ENCODE data around the gene HOXA6.

The HOXA6 gene

DNA sequence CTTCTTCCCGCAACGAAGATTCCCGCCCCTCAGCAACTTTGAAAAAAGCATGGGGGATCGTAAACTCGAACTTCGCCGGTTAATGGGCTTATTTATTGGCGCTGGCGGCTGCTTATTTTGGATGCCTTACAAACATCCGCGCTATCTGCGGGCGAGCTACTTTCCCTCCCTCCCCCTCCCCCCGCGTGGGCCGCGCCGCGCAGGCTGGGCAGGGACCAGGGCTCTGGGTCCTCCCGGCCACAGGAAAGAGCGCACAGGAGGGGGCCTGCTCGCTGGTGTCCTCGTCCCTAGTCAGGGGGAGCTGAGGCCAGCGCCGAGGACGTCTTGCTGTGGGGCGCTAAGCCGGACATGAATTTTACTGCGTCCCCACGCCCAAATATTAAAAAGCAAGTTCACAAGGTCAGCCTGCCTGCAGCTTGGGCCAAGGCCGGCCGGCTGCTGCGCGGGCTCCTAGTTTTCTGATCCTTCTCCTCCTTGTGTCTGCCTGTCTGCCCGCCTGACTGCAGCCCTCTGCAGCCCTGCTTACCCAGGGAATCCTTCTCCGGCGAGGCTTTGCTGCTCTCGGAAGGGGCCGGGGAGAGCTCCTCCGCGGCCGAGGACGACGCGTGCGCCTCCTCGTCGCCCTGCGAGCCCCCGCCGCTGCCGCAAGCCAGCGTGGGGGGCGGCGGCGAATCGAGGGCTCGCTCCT lies 25.4 kb upstream of the HOXA6 start:
- DNase-seq, result no peak

DNA sequence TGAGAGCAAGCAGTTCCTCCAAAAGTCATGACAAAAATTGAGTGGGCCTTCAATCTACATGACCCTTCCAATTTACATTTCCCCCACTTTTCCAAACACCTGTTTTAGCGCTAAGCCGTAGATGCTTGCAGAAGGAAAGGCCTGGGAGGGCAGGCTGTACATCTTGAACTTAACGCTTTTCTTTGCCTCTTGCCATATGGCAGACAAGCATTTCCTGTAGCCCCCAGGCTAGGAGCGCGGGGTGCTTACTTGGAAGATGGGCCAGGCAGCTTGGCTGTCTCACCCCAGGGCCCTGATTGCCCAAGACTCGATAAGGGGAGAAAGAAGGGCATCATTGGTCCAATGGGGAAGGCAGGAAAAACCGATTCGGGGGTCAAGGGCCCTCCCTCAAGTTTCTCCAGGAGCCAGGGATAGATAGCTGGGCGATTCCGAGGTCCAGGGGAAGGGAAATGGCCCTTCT lies 24.8 kb upstream of the HOXA6 start:
- DNase-seq, result no peak

DNA sequence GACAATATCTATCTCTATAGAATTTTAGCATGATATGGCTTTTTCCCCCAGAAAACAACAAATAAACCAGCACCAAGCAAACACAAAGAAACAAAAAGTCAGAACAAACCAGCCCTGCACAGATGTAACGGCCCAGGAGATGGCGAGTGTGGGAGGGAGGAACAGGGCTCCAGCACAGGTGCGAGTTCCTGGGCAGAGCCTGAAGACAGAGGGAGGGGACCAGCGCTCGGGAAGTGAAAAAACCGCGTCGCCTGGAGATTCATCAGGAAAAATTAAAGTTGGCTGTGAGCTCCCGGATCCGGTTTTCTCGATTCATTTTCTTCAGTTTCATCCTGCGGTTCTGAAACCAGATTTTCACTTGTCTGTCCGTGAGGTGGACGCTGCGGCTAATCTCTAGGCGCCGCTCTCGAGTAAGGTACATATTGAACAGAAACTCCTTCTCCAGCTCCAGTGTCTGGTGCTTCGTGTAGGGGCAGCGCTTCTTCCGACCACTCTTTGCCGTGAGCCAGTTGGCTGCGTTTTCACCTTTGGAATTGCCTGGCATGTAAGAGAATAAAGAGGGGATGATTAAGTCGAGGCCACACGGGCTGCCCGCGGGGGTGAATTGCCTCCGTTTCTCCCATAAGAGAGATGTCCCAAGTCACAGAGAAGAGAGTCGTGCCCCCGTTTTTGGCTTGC lies 24.2 kb upstream of the HOXA6 start:
- DNase-seq, result no peak

DNA sequence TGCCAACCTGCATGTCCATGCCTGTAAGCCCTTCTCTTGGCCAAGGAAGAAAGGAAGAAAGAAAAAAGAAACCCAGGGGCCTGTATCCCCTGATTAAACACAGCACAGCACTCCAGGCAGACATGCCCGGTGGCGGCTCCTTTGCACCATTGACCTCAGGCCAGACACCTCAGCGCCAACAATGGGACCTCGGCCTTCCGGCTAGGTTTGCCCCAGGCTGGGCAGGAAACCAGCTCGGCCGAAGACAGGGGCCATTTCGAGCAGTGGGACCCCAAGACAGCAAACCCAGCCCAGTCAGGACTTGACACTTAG lies 23.7 kb upstream of the HOXA6 start:
- DNase-seq, result no peak

DNA sequence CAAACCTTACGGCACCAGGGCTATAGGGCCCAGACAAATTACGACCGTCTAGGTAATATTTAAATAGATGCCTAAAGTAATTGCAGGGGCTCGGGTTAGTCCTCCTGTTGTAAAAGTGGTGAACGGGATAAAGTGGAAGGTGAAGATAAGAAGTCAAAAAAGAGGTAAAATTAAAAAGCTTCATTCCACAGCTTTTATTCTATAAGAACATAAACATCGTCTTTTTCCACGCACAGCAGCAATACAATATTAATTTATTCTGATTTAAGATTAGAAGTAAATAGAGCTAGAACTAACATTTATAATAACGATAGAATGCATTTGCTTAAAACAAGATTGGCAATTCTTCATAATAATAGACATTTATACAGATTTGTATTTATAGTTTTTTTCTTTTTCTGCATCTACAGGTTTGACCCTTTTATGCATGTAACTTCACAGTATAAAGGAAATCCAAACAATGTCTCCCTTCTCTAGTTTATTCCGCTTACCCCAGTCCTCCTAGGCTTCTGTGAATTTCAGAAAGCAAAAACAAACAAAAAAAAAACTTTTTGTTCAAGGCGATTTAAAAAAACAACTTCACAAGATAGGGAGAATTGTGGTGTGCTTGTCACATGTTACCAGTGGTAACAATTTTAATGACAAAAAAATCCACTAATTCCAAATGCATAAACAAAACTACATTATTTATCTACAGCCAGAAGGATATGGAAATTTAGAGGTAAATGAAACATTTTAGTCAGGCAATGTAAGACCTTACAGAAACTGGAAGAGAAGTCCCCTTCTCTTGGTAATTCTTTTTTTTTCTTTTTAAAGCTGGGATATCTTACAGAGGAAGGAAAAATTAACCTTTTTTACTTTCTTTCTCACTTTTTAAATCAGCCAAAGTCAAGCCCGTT lies 23.1 kb upstream of the HOXA6 start:
- no peak for DNase-seq

DNA sequence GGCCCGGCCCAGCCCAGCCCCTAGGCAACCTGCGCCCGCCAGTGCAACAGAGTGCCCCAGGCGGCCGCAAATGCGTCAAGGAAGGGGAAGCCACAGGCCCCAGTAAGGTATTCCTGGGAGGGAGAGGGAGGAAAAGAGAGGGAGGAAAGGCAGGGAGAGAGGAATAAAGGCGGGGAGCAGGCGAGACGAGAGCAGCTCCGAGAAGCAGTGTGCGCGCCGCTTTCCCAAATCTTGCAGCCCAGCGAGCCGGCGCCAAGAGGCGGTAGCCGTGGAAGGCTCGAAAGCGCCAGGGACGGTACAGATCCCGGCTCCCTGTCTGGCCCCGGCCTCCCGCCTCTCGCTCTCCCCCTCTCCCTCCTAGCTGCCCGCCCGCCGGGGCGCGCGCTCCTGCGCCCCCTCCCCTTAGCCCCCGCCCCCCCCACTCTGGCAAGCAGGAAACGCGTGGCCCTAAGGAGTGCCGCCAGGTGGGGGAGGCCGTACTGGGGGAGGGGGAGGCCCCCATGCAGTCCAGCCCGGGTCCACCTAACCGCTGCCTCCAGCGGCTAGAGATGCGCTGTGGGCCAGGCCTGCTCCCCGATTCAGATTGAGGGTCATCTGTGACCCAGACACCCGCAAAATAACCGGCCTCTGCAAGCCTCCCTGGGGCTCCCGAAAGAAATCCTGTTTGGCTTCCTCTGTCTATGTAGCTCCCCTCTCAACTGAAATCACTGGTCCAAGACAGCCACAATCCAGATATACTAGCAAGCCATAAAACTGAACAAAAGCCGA lies 22.3 kb upstream of the HOXA6 start:
- DNase-seq, result no peak

DNA sequence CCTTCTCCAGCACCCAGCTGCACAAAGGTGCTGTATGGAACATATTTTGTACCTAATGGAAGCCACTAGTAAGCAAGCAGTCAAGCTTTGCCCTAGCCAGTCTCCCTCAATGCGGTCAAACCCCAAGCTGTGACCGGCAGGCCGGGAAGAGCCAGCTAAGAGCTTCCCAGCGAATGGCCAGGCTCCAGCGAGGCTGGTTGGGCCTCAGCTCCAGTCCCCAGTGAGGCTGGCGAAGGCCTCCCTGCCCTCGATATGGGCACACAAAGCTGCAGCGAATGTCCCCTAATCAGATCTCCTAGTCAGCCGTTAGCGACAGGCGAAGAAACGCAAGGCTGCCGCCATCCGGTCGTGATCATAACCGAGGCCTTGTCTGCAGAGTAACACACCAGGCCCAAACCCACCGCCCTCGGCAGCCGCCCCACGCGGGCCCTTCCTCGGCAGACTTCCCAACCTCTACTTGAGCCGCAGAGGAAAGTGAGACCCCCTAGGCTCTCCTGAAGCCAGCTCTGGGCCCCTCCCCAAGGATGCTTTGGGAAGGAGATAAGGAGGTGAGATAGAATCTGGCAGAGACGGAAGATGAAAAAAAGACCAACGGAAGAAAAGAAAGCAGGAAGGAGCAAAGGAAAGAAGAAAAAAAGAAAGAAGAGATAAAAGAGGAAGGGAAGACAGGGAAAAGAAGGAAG lies 20.8 kb upstream of the HOXA6 start:
- no peak for DNase-seq

DNA sequence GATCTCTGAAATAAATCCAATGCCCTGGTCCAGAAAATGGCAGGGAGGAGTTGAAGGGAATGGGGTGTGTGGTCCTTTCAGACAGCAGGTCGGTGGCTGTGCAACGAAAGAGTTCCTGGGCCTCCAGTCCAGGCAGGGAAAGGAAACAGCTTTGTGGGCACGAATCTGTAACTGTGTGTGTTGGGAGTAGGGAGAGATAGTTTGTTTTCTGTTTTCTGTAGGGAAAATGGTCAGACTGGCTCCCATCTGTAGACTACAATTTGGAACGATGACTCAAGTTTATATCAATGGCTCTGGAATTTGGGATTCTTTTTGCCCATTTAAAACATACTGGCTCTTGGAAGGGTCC lies 20.3 kb upstream of the HOXA6 start:
- DNase-seq, result no peak

DNA sequence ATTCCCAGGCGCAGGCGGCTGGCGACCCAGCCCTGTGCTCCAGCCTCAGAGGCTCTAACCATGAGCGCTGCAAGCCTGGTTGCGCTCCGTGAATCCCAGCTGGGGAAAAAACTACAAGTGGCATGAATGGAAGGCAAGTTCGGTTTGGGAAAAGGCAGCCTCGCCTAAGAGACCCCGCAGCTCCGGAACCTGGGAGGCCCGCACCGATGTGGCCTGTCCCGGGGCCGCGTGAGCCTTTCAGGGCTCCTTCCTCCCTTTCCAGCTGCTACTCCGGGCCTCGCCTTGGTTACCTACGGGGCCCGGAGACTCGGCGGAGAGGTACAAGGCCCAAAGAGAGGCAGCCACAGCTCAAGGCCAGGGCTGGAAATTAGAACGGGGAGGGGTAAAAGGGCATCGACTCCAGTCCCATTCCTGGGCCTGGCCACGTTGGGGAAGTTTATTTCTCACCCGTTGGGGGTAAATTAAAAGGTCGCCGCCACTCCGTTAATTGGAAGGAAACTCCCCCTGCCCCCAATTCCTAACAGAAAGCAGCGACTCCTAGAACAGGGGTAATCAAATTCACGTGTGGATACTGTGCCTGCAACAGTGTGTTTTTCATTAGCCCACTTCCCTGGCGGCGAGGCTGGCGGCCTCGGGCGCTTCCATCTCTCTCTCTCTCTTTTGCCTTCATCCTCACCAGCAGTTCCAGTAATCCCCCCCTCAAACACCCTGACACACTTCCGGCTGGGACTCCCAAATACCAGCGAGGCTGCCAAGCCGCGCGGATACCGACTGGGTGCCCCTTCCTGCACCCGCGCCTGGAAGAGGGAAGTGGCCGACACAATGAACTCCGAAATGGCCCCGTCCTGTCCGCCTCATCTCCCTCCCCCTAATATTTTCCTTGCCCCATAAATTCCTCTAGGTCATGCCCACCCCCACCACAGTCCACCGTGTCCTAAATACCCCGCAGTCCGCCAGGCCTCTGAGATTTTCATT lies 19.2 kb upstream of the HOXA6 start:
- no peak for DNase-seq

DNA sequence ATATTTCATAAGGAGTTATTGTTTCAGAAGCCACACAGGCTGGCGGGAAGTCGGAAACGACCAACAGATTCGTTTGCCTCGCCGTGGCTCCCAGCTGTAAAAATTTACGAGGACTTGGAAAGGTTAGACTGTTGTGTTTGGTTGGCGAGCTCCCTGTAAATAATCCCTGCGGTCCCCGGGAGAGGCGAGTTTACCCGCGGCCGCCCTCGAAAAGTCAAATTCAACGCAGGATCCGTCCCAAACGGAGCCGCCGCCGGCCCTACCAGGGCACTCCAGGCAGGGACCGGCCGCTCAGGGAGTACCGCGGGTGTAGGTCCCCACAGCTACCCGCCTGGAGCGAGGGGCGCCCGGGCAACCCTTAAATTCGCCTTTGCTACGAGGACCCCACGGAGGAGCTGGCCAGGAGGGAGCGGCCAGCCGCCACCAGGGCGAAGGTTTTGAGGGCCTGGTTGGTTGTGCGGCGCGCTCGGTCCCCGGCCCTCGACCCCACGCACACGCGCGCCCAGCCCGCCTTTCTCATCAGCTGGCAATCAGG lies 18.5 kb upstream of the HOXA6 start:
- DNase-seq, result no peak

DNA sequence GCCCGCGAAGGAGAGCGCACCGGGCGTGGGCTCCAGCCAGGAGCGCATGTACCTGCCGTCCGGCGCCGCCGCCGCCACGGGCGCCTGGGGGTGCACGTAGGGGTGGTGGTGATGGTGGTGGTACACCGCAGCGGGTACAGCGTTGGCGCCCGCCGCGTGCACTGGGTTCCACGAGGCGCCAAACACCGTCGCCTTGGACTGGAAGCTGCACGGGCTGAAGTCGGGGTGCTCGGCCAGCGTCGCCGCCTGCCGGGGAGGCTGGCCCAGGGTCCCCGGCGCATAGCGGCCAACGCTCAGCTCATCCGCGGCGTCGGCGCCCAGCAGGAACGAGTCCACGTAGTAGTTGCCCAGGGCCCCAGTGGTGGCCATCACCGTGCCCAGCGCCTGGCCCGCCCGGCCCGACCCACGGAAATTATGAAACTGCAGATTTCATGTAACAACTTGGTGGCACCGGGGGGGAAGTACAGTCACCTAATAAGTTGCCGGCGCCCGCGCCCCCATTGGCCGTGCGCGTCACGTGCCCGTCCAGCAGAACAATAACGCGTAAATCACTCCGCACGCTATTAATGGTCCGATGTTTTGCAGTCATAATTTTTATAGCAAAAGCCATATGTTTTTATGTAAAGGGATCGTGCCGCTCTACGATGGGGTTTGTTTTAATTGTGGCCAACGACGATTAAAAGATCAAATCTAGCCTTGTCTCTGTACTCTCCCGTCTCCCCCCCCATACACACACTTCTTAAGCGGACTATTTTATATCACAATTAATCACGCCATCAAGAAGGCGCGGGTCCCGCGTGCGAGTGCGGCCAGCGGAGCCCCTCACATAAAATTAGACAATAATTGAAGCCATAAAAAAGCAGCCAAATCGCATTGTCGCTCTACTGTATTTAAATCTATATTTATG lies 17.8 kb upstream of the HOXA6 start, which contains the start of gene HOXA9:
TSS of gene HOXA9 (minus strand) at position 449 of the 907 bp plus-strand sequence. CDS start at position 369, 80 bp downstream.
- DNase-seq, result no peak

DNA sequence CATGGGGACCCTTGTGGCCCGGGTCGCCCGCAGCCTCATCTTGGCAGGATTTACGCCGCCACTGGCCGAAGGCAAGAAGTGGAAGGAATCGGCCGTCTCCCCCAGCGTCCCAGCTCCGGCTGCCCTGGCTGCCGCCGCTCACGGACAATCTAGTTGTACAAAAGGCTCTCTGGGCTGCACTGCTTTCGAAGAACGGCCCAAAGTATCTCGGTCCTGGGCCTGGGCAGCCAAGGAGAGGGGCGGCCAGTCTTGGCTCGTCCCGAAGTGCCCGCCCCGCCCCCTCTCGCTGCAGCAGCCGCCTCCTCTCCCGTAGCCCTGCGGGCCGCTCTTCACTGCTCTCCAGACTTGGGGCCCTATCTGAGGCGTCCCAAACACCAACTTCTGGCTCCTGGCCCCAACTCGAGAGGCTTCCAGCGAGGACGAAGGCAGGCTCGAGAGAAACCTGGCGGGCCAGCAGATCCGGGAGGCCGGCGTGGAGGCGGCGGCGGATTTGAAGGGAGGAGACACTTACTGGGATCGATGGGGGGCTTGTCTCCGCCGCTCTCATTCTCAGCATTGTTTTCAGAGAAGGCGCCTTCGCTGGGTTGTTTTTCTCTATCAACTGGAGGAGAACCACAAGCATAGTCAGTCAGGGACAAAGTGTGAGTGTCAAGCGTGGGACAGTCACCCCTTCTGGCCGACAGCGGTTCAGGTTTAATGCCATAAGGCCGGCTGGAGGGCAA lies 17.0 kb upstream of the HOXA6 start:
- DNase-seq, result no peak

DNA sequence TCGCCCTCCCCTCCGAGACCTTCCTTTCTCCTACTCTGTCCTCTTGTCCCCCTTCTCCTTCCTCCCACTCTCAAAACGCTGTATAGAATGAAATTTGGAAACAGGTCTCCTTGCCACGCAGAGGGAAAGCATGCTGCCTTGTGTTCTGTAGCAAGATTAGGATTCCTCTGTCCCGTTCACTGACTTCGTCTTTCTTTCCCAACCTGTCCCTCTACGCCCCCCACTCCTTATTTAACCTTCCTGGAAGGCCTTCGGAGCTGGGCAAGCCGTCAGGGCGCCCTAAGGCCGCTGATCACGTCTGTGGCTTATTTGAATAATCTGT lies 16.4 kb upstream of the HOXA6 start:
- no peak for DNase-seq

DNA sequence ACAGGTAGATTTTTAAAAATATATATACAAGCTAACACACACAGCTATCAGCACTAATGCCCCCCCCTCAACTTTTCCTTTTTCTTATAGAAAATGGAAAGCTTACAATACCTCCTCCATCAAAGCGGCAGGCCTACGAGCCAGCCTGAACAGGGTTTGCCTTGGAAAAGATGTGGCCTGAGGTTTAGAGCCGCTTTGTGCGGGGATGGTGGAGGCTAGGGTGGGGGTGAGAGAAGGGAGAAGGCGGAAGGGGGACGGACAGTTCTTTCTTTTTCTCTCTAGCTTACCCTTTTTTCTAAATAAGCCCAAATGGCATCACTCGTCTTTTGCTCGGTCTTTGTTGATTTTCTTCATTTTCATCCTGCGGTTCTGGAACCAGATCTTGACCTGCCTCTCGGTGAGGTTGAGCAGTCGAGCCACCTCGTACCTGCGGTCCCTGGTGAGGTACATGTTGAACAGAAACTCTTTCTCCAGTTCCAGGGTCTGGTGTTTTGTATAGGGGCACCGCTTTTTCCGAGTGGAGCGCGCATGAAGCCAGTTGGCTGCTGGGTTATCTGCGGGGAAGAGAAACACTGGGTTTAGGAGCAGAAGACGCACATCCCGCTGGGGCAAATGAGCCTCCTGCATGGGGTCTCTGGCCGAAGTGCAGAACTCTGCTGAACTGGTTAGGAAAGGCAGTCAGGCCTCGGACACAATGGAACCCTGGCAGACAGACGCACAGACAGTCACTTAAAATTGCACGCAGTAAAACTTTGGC lies 15.9 kb upstream of the HOXA6 start:
- no peak for DNase-seq

DNA sequence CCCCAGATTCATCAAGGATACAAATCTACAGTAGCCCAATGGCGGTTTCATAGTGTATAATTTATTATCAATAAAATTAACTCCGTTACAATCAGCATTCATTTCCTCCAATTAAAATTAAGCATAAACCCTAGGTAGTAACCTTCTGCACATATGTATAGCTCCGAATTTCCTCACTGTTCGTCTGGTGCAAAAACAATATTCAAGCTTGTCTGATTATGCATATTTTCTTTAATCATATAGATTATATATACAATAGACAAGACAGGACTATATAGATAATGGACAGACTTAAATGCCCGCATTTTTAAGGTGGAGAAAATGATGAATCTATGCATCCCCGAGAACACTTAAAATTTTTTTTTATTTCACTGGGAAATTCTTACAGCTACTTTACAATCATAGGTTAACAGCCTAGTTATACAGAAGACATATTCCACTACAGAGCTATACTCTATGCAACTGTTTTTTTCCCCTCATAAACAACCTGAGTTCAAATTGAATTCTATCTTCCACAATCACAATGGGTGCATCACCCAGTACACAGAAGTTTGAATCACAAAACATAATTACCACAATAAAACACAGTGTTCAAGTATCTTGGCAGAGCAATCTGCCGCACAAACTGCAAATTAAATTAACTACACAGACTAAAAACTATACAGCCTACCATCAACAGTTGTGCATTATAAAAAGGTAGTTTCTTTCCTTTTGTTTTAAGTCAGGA lies 15.2 kb upstream of the HOXA6 start:
- no peak for DNase-seq

DNA sequence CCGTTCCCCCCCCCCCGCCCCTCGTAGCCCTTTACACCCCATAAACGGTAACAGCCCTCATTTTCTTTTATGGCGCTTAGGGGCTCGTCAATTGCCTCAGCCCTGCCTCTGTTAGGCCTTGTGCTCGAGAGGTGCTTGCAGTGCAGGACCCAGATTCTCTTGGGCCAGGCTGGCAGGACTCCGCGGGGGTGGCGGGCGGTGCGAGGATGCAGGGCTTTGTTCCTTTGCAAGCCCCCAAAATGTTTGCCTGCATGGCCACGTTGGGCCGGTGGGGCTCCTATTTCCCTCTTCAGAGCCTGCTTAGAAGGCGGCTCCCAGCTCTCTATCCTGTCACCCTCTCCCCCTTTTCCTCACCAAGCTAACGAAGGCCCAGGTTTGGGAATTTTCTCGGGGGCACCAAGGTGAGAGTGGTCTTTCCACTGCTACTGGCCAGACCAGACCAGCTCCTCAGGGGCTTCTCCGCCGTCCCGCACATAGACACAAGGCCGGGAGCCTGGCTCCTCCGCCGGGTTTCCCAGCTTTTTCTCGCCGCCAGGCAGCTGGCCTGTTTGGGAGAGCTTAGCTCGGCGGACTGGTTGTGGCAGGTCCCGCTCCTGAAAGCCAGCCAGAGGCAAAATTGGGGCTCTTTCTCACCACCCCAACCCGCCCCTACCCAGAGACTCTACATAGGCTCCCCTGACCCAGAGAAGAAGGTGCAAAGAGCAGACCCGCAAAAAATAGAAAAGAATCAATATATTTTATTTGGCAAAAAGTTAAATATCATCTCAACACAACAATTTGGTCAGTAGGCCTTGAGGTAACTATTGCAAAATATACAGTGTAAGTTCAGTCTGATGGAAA lies 14.4 kb upstream of the HOXA6 start:
- no peak for DNase-seq

Measured in fibroblast of skin of scalp (primary cell).